Measurements from ENCODE around the gene ST3GAL2.

GRCh38 chr16:70381604-70382342, 57.1 kb downstream of the ST3GAL2 start:
- TF ChIP-seq EZH2 (IDR thresholded peaks at IDR 0.05) (no peak), POLR2AphosphoS5 (IDR thresholded peaks at IDR 0.05; ENCODE audit: borderline replicate concordance, low read depth, low read length) (no peak)

Data from SK-N-MC (cell line).